Fibroblast of pulmonary artery (primary cell): Measurements from ENCODE around the gene HSD17B2.

Experiments
- DNase-seq: peaks from one replicate; pipeline ENCODE4 v3.0.0-alpha.2; 2010; ENCODE audit warnings: low read depth
- H3K4me3 ChIP-seq: replicated peaks from 2 replicates; pipeline ENCODE4 v1.5.1; 2011; ENCODE audit warnings: low read depth, mild to moderate bottlenecking, control low read depth, low read length, moderate library complexity
- TF ChIP-seq, protein P1 (sequence below): IDR thresholded peaks from 2 replicates; pipeline ENCODE4 v1.5.1; 2011; ENCODE audit warnings: mild to moderate bottlenecking, control low read depth, low read length, inconsistent platforms; ENCODE audit errors: missing control alignments

HSD17B2 gene

DNA sequence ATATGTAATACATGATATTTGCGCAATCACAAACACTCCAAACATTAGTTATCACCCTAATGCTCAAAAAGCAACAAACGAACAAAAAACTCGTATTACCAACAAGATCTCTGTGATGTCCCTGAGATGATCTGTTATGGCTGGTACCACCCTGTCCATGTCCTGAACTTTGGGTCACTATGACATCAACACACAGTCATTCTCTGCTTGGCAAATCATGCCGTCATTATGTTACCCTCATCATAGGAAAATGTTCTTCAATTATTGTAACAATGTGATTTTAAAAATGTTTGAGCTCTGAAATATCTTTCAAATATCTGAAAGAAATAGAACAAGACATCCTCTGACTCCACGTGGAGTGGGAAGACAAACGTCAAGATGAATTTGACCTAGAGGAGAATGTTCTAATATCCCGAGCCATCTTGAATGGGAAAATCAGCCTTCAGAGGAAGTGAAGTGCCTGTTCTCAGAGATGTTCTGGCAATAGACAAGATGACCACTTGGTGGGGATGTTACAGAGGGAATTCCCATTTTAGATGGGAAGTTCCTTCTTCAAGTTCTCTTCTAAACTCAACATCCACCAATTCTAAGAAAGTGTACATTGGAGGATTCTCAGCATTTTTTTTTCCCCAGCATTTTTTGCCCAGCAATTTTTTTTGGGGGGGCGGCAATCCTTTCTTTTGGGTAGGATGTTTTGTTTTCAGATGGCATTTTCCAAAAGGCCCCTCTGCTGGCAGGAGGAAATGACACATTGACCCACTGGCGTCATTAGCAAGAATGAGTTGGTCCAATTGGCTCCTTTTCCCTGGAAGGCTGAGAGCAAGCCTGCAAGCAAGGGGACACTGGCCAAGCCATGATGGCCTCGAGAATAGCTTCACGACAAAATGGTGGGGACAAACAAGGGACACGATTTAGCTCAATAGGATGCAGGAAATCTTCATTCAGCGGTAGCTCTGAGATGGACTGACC lies 3.7 kb upstream of the HSD17B2 start:
- no peak overlapping the region for H3K4me3 ChIP-seq
- TF ChIP-seq, protein P1, sequence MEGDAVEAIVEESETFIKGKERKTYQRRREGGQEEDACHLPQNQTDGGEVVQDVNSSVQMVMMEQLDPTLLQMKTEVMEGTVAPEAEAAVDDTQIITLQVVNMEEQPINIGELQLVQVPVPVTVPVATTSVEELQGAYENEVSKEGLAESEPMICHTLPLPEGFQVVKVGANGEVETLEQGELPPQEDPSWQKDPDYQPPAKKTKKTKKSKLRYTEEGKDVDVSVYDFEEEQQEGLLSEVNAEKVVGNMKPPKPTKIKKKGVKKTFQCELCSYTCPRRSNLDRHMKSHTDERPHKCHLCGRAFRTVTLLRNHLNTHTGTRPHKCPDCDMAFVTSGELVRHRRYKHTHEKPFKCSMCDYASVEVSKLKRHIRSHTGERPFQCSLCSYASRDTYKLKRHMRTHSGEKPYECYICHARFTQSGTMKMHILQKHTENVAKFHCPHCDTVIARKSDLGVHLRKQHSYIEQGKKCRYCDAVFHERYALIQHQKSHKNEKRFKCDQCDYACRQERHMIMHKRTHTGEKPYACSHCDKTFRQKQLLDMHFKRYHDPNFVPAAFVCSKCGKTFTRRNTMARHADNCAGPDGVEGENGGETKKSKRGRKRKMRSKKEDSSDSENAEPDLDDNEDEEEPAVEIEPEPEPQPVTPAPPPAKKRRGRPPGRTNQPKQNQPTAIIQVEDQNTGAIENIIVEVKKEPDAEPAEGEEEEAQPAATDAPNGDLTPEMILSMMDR = peak; percentile 72
- DNase-seq = peak; percentile 79

- DNase-seq = no peak
- H3K4me3 ChIP-seq = no peak overlapping the region
- TF ChIP-seq, protein P1 = no peak
Measured at GRCh38 chr16:82033006-82033405, 2.0 kb upstream of the HSD17B2 start.

DNA sequence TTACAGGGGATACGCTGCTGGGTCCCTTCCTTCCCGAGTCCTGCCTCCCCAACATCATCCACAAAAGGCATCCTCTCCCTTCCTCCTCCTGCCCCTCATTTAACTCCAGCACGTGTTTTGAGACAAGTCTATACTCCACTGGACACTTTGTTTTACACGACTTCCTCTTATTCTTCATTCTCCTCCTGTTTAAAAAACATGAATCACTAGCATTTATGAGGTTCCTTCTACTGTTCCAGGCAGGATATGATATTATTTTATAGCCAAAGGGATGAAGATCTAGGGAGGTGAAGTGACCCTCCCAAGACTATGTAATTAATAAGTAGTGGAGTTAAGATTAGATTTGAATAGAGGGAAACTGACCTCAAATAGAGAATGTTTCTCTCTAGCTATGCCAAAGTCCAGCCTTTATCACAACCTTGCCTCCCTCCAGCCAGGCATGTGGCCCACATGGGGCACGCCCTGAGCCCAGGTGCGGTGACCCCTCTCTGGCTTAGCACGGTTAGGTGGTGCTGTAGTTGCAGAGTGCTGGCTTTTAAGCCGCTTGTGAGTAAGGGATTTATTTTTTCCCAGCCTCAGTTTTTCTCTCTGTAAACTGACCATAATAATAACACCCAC lies 1.3 kb upstream of the HSD17B2 start:
- TF ChIP-seq, protein P1 = no peak
- no peak overlapping the region for H3K4me3 ChIP-seq
- no peak for DNase-seq

- no peak for DNase-seq
- TF ChIP-seq, protein P1 = no peak
- no peak overlapping the region for H3K4me3 ChIP-seq
Measured at GRCh38 chr16:82037251-82037650, 2.2 kb downstream of the HSD17B2 start.

DNA sequence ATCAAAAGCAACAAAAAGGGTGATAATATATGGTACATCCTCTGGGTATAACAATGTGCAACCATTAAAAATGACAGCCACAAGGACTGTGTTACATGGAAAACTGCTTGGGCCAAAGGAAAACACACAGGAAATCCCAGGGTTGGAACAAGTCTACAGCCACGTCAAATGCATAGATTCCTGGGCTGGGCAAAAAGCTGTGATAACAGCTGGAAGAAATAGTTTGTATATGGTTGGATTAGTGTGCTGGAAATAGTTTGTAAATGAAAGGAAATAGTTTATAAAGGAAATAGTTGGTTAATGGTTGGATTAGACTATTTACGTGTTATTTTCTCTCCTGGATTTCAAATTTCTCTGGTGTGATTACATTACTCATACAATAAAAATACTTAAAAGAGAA lies 2.6 kb downstream of the HSD17B2 start:
- no peak overlapping the region for H3K4me3 ChIP-seq
- DNase-seq = no peak

DNA sequence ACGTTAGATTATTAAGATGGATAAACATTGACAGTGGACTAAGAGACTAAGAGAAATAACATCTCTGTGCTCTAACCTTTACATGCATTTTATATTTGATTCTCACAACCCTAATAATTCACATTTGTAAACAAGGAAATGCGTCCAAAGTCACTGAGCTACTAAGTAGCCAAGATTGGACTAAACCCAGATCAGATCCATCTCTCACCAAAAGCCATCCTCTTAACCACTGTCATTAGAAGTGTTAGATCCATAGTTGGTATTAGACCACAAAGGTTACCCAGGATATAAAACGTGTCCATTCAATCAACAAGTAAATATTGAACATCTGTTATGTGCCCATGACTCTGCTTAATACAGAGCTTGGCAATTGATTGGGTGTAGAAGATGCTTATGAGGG lies 5.2 kb downstream of the HSD17B2 start:
- DNase-seq = no peak
- TF ChIP-seq, protein P1 = no peak
- no peak overlapping the region for H3K4me3 ChIP-seq

More for the DNA sequence above, 2.6 kb downstream of the HSD17B2 start:
- TF ChIP-seq, protein P1 = no peak

DNA sequence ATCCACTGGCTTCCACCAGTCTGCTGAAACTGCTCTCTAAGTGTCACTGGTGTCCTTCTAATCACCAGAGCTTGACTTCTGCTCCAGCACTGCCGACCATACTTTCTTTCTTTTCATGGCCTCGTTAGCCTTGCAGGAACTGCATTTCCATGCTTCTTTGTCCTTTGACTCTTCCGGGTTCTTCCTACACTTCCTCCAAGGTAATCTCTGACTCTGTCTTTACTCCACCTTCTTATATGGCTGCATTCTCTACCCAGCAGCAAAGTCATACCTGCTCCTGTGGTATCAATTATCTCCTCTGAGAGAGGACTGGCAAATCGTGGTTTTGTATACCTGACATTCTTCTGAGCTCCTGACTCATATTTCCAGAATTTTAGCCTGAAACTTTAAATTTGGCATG lies 6.5 kb downstream of the HSD17B2 start:
- H3K4me3 ChIP-seq = no peak overlapping the region
- DNase-seq = no peak
- TF ChIP-seq, protein P1 = no peak
